ENCODE results near the gene XRCC1.
"Not testable (repeated sequence)": the region's sequence is repeated elsewhere in the genome, so short reads cannot be mapped to it uniquely, and the experiment has no call there.

XRCC1 gene

DNA sequence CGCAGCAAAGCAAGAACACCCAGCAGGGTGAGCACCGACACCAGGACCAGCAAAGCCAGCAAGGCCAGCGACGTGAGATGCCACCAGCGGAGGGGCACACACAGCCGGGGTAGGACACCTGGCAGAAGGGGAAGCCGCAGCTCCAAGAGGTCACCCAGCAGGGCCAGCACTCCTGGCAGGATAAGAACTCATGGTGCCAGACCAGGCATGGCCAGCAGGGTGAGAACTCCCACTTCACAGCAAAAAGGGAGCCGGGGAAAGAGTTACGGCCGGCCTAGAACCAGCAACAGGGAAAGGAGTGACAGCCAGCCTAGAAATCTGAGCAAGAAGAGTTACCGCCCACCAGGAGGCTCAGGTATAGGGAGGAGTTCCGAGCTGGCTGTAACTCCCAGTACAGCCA lies 37.0 kb upstream of the XRCC1 start:
- Histone ChIP-seq H3K27me3 (ENCODE audit: control insufficient read depth, insufficient read depth, low read length) (no peaks in the 10 kb centered on the region), H3K4me3 (ENCODE audit: low read depth, low read length) (no peak overlapping the region), H3K9me3 (ENCODE audit: control insufficient read depth, insufficient read depth, low read length) (no peaks in the 10 kb centered on the region), H3K36me3 (ENCODE audit: control insufficient read depth, insufficient read depth, low read length) (no peaks in the 10 kb centered on the region), H3K4me1 (ENCODE audit: control insufficient read depth, insufficient read depth, low read length) (no peaks in the 10 kb centered on the region), H3K9ac (ENCODE audit: low read depth, low read length) (no peak overlapping the region)

DNA sequence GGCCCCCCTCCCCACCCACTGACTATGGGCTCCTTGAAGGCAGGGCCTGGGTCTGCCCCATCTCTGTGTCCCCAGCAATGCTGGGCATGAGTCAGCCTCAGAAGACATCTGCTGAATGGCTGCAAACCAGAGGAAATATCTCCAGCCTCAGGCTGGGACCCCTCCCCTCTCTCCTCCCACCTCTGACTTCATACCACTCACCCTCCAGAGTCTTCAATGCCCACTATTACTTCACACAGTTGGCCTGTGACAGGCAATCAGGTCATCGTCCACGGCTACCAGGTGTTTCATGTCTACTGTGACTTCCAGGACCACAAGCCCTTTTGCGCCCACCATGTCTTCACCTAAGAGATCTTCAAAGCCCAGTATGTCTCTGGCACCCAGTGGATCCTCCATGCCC lies 36.5 kb upstream of the XRCC1 start, which contains the start of gene SRRM5:
Gene SRRM5, plus strand, starts transcription at position 301 of the 400 bp plus-strand sequence. Its CDS starts 34 bp downstream, at position 335.
- Histone ChIP-seq H3K27me3 (ENCODE audit: control insufficient read depth, insufficient read depth, low read length) (no peaks in the 10 kb centered on the region), H3K36me3 (ENCODE audit: control insufficient read depth, insufficient read depth, low read length) (no peaks in the 10 kb centered on the region), H3K4me3 (ENCODE audit: low read depth, low read length) (no peak within 1 kb of the TSS)

DNA sequence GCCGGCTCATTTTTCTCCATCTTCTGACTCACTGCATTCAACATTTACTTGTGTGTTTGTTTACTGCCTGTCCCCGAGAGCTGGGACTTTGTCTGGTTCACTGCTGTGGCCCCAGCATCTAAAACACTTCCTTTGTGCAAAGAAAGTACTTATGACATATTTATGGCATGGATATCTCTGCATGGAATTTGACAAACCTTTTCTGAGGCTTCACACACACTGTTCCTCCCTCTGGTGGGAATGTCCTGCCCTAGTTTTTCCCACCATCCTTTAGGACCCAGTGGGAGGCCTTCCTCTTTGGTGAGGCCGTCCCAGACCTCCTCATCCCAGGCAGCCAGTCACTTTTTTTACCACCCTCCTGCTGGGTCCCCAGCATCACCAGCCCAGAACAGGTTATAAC lies 35.2 kb upstream of the XRCC1 start:
- Histone ChIP-seq H3K36me3 (ENCODE audit: control insufficient read depth, insufficient read depth, low read length) (no peaks in the 10 kb centered on the region), H3K9ac (ENCODE audit: low read depth, low read length) (no peak overlapping the region), H3K27me3 (ENCODE audit: control insufficient read depth, insufficient read depth, low read length) (no peaks in the 10 kb centered on the region), H3K4me3 (ENCODE audit: low read depth, low read length) (no peak overlapping the region), H3K9me3 (ENCODE audit: control insufficient read depth, insufficient read depth, low read length) (no peaks in the 10 kb centered on the region), H3K4me1 (ENCODE audit: control insufficient read depth, insufficient read depth, low read length) (no peaks in the 10 kb centered on the region)

More for the DNA sequence above, 36.5 kb upstream of the XRCC1 start, which contains the start of gene SRRM5:
- Histone ChIP-seq H3K9me3 (ENCODE audit: control insufficient read depth, insufficient read depth, low read length) (no peaks in the 10 kb centered on the region), H3K4me1 (ENCODE audit: control insufficient read depth, insufficient read depth, low read length) (no peaks in the 10 kb centered on the region), H3K9ac (ENCODE audit: low read depth, low read length) (no peak within 1 kb of the TSS)

DNA sequence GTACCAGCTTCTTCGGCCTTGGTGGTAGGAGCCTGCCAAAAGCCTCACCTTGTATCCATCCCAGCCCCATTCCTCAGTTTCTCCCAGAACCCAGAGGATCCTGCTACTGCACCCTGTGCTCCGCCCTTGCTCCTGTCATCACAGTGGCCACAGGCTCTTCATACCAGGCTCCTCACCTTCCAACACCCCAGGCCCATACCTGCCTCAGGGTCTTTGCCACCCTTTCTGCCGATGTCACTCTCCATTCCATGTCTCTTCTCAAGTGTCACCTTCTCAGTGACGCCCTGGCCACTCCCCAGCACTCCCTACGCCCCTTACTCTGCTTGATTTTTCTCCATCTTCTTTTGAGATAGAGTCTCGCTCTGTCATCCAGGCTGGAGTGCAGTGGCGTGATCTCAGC lies 34.5 kb upstream of the XRCC1 start:
- Histone ChIP-seq H3K36me3 (ENCODE audit: control insufficient read depth, insufficient read depth, low read length) (no peaks in the 10 kb centered on the region), H3K9ac (ENCODE audit: low read depth, low read length) (no peak overlapping the region), H3K9me3 (ENCODE audit: control insufficient read depth, insufficient read depth, low read length) (no peaks in the 10 kb centered on the region), H3K4me1 (ENCODE audit: control insufficient read depth, insufficient read depth, low read length) (no peaks in the 10 kb centered on the region), H3K4me3 (ENCODE audit: low read depth, low read length) (no peak overlapping the region), H3K27me3 (ENCODE audit: control insufficient read depth, insufficient read depth, low read length) (no peaks in the 10 kb centered on the region)

DNA sequence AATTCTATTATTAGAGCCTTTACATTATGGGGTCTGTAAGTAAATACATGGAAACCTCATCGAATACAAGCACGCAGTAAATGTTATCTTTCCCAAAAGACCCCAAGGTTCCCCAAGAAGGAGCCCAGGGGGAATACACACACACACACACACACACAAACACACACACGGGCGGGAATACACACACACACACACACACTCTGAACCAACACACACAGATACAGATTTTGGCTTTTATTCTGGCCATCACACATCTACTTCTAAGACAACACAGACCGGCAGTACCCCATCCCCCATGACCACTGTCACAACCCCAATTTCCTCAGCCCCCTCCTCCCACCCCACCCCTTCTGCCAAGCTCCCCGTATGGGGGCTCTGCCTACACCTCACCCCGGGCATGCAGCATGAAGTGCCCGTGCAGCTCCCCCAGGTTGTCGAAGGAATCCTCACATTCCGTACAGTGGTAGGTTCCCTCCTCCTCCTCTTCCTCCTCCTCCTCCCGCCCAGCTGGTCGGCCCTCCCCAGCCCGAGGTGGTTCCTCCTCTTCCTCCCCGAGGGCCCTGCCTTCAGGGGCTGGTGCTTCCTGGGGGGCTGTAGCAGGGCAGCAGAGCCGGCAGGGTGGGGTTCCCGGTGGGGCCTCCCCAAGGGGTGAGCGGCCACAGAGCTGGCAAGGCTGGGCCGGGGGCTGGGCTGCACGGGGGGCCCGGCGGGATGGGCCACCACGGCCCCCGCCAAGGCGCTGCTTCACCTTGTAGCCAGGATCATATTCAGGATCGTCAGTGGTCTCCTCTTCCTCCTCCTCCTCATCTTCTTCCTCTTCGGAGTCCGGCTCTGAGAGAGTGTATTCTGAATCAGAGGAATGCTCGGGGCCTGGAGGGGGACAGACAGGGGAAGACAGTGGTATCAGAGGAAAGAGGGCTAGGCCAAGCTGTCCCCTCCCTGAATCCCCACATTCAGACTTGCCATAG lies 32.2 kb upstream of the XRCC1 start:
- no peak overlapping the region for H3K4me3 ChIP-seq (ENCODE audit: low read depth, low read length)
- peak overlapping the region; percentile 24 for H3K9ac ChIP-seq (ENCODE audit: low read depth, low read length)
- no peaks in the 10 kb centered on the region for H3K36me3 ChIP-seq (ENCODE audit: control insufficient read depth, insufficient read depth, low read length)
- no peaks in the 10 kb centered on the region for H3K27me3 ChIP-seq (ENCODE audit: control insufficient read depth, insufficient read depth, low read length)
- no peaks in the 10 kb centered on the region for H3K4me1 ChIP-seq (ENCODE audit: control insufficient read depth, insufficient read depth, low read length)
- H3K9me3 ChIP-seq (ENCODE audit: control insufficient read depth, insufficient read depth, low read length) = no peaks in the 10 kb centered on the region

DNA sequence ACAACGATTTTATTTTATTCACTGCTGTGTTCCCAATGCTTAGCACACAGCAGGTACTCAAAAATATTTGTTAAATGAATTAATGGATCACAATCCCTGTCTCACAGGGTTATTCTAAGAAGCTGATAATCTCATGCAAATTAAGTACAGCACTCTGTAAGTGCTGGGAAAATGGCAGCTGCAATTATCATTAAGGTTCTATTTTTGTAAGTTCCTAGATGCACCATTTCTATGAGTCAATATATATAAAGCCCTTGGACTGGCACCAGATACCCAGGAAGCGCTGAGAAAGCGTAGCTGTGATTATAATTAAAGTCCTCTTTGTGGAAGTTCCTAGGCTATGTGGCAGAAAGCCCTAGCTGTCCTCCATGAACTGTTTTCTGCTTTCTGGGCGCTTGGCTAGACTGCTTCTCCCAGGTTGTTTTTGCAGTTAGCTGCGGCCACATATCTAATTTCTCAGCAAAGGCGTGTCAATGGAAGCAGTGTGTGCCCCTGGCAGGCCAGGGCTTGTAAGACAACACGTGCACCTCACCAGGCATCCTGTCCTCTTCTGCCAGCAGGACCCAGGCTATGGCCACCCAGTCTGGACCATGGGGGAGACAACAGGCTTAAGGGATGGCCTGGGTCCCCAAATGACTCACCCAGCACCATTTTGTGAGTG lies 31.4 kb upstream of the XRCC1 start:
- H3K27me3 ChIP-seq (ENCODE audit: control insufficient read depth, insufficient read depth, low read length) = no peaks in the 10 kb centered on the region
- H3K9me3 ChIP-seq (ENCODE audit: control insufficient read depth, insufficient read depth, low read length) = no peaks in the 10 kb centered on the region
- no peak overlapping the region for H3K9ac ChIP-seq (ENCODE audit: low read depth, low read length)
- H3K4me1 ChIP-seq (ENCODE audit: control insufficient read depth, insufficient read depth, low read length) = no peaks in the 10 kb centered on the region
- no peaks in the 10 kb centered on the region for H3K36me3 ChIP-seq (ENCODE audit: control insufficient read depth, insufficient read depth, low read length)
- no peak overlapping the region for H3K4me3 ChIP-seq (ENCODE audit: low read depth, low read length)

DNA sequence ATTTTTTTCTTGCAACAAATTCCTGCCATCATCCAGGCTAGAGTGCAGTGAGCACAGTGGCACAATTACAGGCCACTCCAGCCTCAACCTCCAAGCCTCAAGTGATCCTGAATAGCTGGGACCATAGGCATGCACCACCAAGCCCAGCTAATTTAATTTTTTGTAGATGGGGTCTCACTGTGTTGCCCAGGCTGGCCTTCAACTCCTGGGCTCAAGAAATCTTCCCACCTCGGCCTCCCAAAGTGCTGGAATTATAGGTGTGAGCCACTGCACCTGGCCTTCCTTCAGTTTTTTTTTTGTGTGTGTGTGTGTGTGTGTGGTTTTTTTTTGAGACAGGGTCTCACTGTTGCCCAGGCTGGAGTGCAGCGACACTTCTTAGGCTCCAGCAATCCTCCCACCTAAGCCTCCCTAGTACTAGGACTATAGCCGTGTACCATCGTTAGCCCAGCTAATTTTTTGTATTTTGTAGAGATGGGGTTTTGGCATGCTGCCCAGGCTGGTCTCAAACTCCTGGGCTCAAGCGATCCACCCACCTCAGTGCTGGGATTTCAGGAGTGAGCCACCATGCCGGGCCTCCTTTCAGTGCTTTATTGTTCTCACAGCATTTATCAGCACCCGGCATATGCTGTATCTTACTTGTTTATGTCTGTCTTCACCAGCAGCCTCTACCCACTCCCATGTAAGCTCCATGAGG lies 30.7 kb upstream of the XRCC1 start:
- no peak overlapping the region for H3K9ac ChIP-seq (ENCODE audit: low read depth, low read length)
- no peak overlapping the region for H3K4me3 ChIP-seq (ENCODE audit: low read depth, low read length)
- no peaks in the 10 kb centered on the region for H3K9me3 ChIP-seq (ENCODE audit: control insufficient read depth, insufficient read depth, low read length)
- H3K27me3 ChIP-seq (ENCODE audit: control insufficient read depth, insufficient read depth, low read length) = no peaks in the 10 kb centered on the region
- no peaks in the 10 kb centered on the region for H3K36me3 ChIP-seq (ENCODE audit: control insufficient read depth, insufficient read depth, low read length)
- H3K4me1 ChIP-seq (ENCODE audit: control insufficient read depth, insufficient read depth, low read length) = no peaks in the 10 kb centered on the region

DNA sequence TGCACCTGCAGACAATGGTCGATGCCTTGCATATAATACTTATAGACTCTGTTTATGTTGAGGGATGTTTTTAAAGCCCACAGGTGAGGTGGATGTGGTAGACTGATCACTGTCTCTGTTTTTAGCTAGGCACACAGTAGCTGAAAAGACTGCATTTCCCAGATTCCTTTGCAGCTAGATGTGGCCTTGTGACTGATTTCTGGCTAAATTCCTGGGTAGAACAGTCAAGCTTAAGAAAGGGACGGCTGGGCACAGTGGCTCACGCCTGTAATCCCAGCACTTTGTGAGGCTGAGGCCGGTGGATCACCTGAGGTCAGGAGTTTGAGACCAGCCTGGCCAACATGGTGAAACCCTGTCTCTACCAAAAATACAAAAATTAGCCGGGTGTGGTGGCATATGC lies 25.0 kb upstream of the XRCC1 start:
- H3K36me3 ChIP-seq (ENCODE audit: control insufficient read depth, insufficient read depth, low read length); H3K27me3 ChIP-seq (ENCODE audit: control insufficient read depth, insufficient read depth, low read length); H3K4me3 ChIP-seq (ENCODE audit: low read depth, low read length); H3K9ac ChIP-seq (ENCODE audit: low read depth, low read length); H3K9me3 ChIP-seq (ENCODE audit: control insufficient read depth, insufficient read depth, low read length); H3K4me1 ChIP-seq (ENCODE audit: control insufficient read depth, insufficient read depth, low read length): not testable (repeated sequence)

DNA sequence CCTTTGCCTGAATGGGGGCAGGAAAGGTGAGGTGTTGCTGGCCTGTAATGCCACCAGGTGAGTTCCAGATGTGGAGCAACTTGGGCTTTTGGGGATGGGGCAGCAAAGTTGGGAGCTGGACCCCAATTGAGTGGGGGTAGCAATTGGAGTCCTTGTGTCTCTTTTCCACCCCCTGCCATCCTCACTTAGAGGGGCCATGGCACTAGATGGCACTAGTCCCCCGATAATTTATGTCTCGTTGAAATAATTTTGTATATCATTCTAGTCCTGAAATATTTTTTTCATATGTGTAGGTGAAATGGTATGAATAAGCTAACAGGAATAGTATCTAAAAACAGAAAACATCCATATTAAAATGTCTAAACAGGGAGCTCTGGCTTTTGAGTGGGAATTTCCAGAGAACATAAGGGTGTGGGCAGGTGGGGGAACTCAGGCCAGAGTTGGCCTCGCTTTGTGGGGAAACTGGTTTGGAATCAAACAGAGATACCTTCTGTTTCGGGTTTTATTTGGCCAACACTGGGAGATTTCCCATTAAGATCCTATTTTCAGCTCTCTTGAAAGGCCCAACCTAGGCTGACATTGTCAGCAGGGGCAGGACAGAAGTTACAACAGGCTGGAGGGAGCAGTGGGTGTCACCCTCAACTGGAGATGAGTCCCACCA lies 24.4 kb upstream of the XRCC1 start:
- Histone ChIP-seq H3K9me3 (ENCODE audit: control insufficient read depth, insufficient read depth, low read length) (no peaks in the 10 kb centered on the region), H3K9ac (ENCODE audit: low read depth, low read length) (no peak overlapping the region), H3K36me3 (ENCODE audit: control insufficient read depth, insufficient read depth, low read length) (peaks cover 7% of the 10 kb centered on the region), H3K27me3 (ENCODE audit: control insufficient read depth, insufficient read depth, low read length) (no peaks in the 10 kb centered on the region), H3K4me1 (ENCODE audit: control insufficient read depth, insufficient read depth, low read length) (peaks cover 7% of the 10 kb centered on the region), H3K4me3 (ENCODE audit: low read depth, low read length) (no peak overlapping the region)

DNA sequence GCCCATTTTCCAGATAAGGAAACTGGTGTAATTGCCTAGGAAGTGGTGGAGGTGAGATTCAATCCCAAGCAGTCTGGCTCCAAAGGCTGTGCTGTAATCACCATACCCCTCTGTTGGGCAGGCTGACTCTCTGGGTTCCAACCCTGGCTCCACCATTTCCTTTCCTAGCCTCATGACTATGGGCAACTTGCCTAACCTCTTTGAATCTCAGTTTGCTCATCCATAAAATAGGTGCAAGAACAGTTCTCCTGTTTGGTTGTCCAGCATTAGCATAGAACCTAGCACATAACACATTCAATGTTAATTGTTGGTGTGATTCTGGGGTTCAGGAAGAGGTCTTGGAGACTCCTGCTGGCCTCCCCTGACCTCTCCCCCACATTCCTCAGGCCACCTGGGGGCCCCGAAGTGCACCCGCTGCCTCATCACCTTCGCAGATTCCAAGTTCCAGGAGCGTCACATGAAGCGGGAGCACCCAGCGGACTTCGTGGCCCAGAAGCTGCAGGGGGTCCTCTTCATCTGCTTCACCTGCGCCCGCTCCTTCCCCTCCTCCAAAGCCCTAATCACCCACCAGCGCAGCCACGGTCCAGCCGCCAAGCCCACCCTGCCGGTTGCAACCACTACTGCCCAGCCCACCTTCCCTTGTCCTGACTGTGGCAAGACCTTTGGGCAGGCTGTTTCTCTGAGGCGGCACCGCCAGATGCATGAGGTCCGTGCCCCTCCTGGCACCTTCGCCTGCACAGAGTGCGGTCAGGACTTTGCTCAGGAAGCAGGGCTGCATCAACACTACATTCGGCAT lies 23.3 kb upstream of the XRCC1 start:
- H3K4me3 ChIP-seq (ENCODE audit: low read depth, low read length) = no peak overlapping the region
- H3K36me3 ChIP-seq (ENCODE audit: control insufficient read depth, insufficient read depth, low read length) = peaks cover 9% of the 10 kb centered on the region

DNA sequence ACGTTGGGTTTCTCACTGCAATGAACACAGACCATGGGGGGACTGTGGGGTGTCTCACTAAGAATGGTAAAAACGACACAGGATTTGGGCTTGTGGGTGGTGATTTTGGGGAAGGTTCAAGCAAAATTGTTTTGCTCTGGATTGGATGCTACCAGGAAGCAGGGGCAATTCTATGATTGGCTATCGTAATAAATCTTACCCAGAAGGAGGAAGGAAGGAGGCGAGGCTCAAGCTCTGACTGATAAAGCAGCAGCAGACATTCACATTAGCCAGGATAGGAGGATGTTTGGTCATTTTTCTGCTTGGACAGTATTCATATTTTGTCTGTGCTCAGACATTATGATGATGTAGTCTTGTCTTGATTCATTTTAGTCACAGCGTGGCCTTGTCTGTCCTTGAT lies 22.5 kb upstream of the XRCC1 start:
- peaks cover 7% of the 10 kb centered on the region for H3K4me1 ChIP-seq (ENCODE audit: control insufficient read depth, insufficient read depth, low read length)
- H3K4me3 ChIP-seq (ENCODE audit: low read depth, low read length) = no peak overlapping the region
- no peaks in the 10 kb centered on the region for H3K27me3 ChIP-seq (ENCODE audit: control insufficient read depth, insufficient read depth, low read length)
- peaks cover 15% of the 10 kb centered on the region for H3K36me3 ChIP-seq (ENCODE audit: control insufficient read depth, insufficient read depth, low read length)
- H3K9me3 ChIP-seq (ENCODE audit: control insufficient read depth, insufficient read depth, low read length) = no peaks in the 10 kb centered on the region
- H3K9ac ChIP-seq (ENCODE audit: low read depth, low read length) = no peak overlapping the region

More for the DNA sequence above, 23.3 kb upstream of the XRCC1 start:
- no peaks in the 10 kb centered on the region for H3K9me3 ChIP-seq (ENCODE audit: control insufficient read depth, insufficient read depth, low read length)
- peaks cover 7% of the 10 kb centered on the region for H3K4me1 ChIP-seq (ENCODE audit: control insufficient read depth, insufficient read depth, low read length)
- no peaks in the 10 kb centered on the region for H3K27me3 ChIP-seq (ENCODE audit: control insufficient read depth, insufficient read depth, low read length)
- H3K9ac ChIP-seq (ENCODE audit: low read depth, low read length) = no peak overlapping the region

Measured in iPS-15b (cell line).